Measurements from ENCODE around the gene GTF3C4.

The GTF3C4 gene

GRCh38 chr9:132732326-132733259, 62.3 kb downstream of the GTF3C4 start:
- H3K27me3 ChIP-seq (ENCODE audit: control insufficient read depth, low read length) = peaks cover 11% of the 10 kb centered on the region

GRCh38 chr9:132733260-132733815, 63.1 kb downstream of the GTF3C4 start:
- no peak for TF ChIP-seq EZH2phosphoT487 (IDR thresholded peaks at IDR 0.05; ENCODE audit: borderline replicate concordance, low read length)
- TF ChIP-seq CTCF (IDR thresholded peaks at IDR 0.05; ENCODE audit: low read depth, low read length, poor library complexity, severe bottlenecking) = no peak
- Histone ChIP-seq H3K4me1 (ENCODE audit: control insufficient read depth, low read length) (no peaks in the 10 kb centered on the region), H3K27me3 (ENCODE audit: control insufficient read depth, low read length) (peaks cover 4% of the 10 kb centered on the region), H3K9me2 (replicated peaks; ENCODE audit: control insufficient read depth, low read length) (no peaks in the 10 kb centered on the region), H3F3A (ENCODE audit: control insufficient read depth, insufficient read depth) (no peaks in the 10 kb centered on the region), H4K20me1 (ENCODE audit: control insufficient read depth, insufficient read depth, low read depth, low read length) (no peaks in the 10 kb centered on the region), H3K9me3 (ENCODE audit: control insufficient read depth, insufficient read depth, low read length) (no peaks in the 10 kb centered on the region), H3K27ac (ENCODE audit: low read depth, low read length) (no peak overlapping the region), H3K4me3 (ENCODE audit: low read length) (no peak overlapping the region), H3K36me3 (ENCODE audit: control insufficient read depth, low read length) (no peaks in the 10 kb centered on the region), H3K4me2 (ENCODE audit: low read length) (no peak overlapping the region), H3K79me2 (ENCODE audit: control insufficient read depth, low read length) (no peaks in the 10 kb centered on the region)

More at GRCh38 chr9:132732326-132733259, 62.3 kb downstream of the GTF3C4 start:
- no peak overlapping the region for H3K4me2 ChIP-seq (ENCODE audit: low read length)
- H3K36me3 ChIP-seq (ENCODE audit: control insufficient read depth, low read length) = no peaks in the 10 kb centered on the region
- H3K4me1 ChIP-seq (ENCODE audit: control insufficient read depth, low read length) = no peaks in the 10 kb centered on the region
- no peaks in the 10 kb centered on the region for H3K9me2 ChIP-seq (replicated peaks; ENCODE audit: control insufficient read depth, low read length)
- TF ChIP-seq CTCF (IDR thresholded peaks at IDR 0.05; ENCODE audit: low read depth, low read length, poor library complexity, severe bottlenecking) (no peak), EZH2phosphoT487 (IDR thresholded peaks at IDR 0.05; ENCODE audit: borderline replicate concordance, low read length) (no peak)
- no peak overlapping the region for H3K27ac ChIP-seq (ENCODE audit: low read depth, low read length)
- H3K9me3 ChIP-seq (ENCODE audit: control insufficient read depth, insufficient read depth, low read length) = no peaks in the 10 kb centered on the region
- no peaks in the 10 kb centered on the region for H4K20me1 ChIP-seq (ENCODE audit: control insufficient read depth, insufficient read depth, low read depth, low read length)
- no peak overlapping the region for H3K4me3 ChIP-seq (ENCODE audit: low read length)
- no peaks in the 10 kb centered on the region for H3F3A ChIP-seq (ENCODE audit: control insufficient read depth, insufficient read depth)
- H3K79me2 ChIP-seq (ENCODE audit: control insufficient read depth, low read length) = no peaks in the 10 kb centered on the region

GRCh38 chr9:132739710-132740310, 69.5 kb downstream of the GTF3C4 start:
- H3K27ac ChIP-seq (ENCODE audit: low read depth, low read length) = no peak overlapping the region
- H3K79me2 ChIP-seq (ENCODE audit: control insufficient read depth, low read length) = no peaks in the 10 kb centered on the region
- no peaks in the 10 kb centered on the region for H3K4me1 ChIP-seq (ENCODE audit: control insufficient read depth, low read length)
- H3K9me2 ChIP-seq (replicated peaks; ENCODE audit: control insufficient read depth, low read length) = no peaks in the 10 kb centered on the region
- no peak overlapping the region for H3K4me2 ChIP-seq (ENCODE audit: low read length)
- H4K20me1 ChIP-seq (ENCODE audit: control insufficient read depth, insufficient read depth, low read depth, low read length) = no peaks in the 10 kb centered on the region
- no peak overlapping the region for H3K4me3 ChIP-seq (ENCODE audit: low read length)
- TF ChIP-seq CTCF (IDR thresholded peaks at IDR 0.05; ENCODE audit: low read depth, low read length, poor library complexity, severe bottlenecking) (no peak), EZH2phosphoT487 (IDR thresholded peaks at IDR 0.05; ENCODE audit: borderline replicate concordance, low read length) (no peak)
- H3F3A ChIP-seq (ENCODE audit: control insufficient read depth, insufficient read depth) = no peaks in the 10 kb centered on the region
- H3K27me3 ChIP-seq (ENCODE audit: control insufficient read depth, low read length) = peaks cover 10% of the 10 kb centered on the region
- H3K9me3 ChIP-seq (ENCODE audit: control insufficient read depth, insufficient read depth, low read length) = no peaks in the 10 kb centered on the region
- H3K36me3 ChIP-seq (ENCODE audit: control insufficient read depth, low read length) = no peaks in the 10 kb centered on the region
